Activated CD4-positive, alpha-beta T cell treated with anti-CD3 and anti-CD28 coated beads, Interleukin-2, amount 10 ng/mL, durations not matched to agents 7 days and 5 days (primary cell): Measurements from ENCODE around the gene ATXN1. TPM values are rescaled to one million over a fixed set of nuclear protein-coding genes. Genes with fewer than 3 reads are reported as not detected.
A peak's percentile ranks its signal among the peaks of the same experiment; 100 is the strongest.

Experiments used
- CTCF ChIA-PET: fragments of 350-600 bp; sonication (Branson Sonifier 250); formaldehyde crosslinking; loops from one replicate; lab custom pipeline; 2021; ENCODE audit warnings: antibody characterized with exemption; lab: Charles Lee
- POLR2A ChIA-PET: fragments of 350-600 bp; sonication (Branson Sonifier 250); formaldehyde crosslinking; loops from one replicate; lab custom pipeline; 2021; ENCODE audit warnings: antibody characterized with exemption; lab: Charles Lee
- DNase-seq: peaks from one replicate; pipeline ENCODE4 v3.0.0-alpha.2; 2020
- H3K27ac Mint-ChIP-seq: one replicate; pipeline ENCODE4 v1.8.0; 2021; ENCODE audit warnings: mild to moderate bottlenecking, moderate library complexity, mixed read lengths
- H3K27me3 Mint-ChIP-seq: one replicate; pipeline ENCODE4 v1.8.0; 2021; ENCODE audit warnings: mixed read lengths
- H3K36me3 Mint-ChIP-seq: one replicate; pipeline ENCODE4 v1.8.0; 2021; ENCODE audit warnings: low read depth, mixed read lengths
- H3K4me1 Mint-ChIP-seq: one replicate; pipeline ENCODE4 v1.8.0; 2021; ENCODE audit warnings: mixed read lengths
- H3K4me3 Mint-ChIP-seq: one replicate; pipeline ENCODE4 v1.8.0; 2021; ENCODE audit warnings: mild to moderate bottlenecking, moderate library complexity, mixed read lengths
- H3K9me3 Mint-ChIP-seq: one replicate; pipeline ENCODE4 v1.8.0; 2021; ENCODE audit warnings: mixed read lengths
- total RNA-seq, 2 experiments: library from RNA; stranded (reverse); gene quantifications; one replicate each; pipeline ENCODE4 v1.2.3, GENCODE V29; 2021

Gene ATXN1
- total RNA-seq, 2 experiments from 2014 or later = 36.0 to 40.4 TPM

DNA sequence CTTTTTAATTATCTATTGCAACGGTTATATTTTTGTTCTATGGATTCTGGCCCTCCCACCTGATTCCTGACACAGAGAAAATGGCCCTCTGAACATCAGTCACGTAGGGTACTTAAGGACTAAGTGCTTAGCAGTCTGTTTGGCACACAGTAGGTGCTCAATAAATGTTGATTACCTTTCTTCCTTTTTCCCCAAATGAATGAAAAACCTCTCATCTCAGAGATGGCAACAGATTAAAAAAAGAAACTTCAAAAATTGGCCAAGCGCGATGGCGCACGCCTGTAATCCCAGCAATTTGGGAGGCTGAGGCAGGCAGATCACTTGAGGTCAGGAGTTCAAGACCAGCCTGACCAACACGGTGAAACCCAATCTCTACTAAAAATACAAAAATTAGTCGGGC is 31.5 kb downstream of the ATXN1 start:
- H3K27ac Mint-ChIP-seq = peak overlapping the region; percentile 72
- no peaks in the 10 kb centered on the region for H3K9me3 Mint-ChIP-seq
- CTCF ChIA-PET = interaction anchor here (0.7 to 1.2 kb wide), 2 partner anchors 15 to 38 kb away, joined by 3 read pairs; no protein-coding TSS in a partner anchor
- DNase-seq = no peak
- POLR2A ChIA-PET = no interaction called here
- peaks cover 44% of the 10 kb centered on the region for H3K36me3 Mint-ChIP-seq
- H3K4me3 Mint-ChIP-seq = no peak overlapping the region
- H3K4me1 Mint-ChIP-seq = peaks cover 65% of the 10 kb centered on the region
- no peaks in the 10 kb centered on the region for H3K27me3 Mint-ChIP-seq

DNA sequence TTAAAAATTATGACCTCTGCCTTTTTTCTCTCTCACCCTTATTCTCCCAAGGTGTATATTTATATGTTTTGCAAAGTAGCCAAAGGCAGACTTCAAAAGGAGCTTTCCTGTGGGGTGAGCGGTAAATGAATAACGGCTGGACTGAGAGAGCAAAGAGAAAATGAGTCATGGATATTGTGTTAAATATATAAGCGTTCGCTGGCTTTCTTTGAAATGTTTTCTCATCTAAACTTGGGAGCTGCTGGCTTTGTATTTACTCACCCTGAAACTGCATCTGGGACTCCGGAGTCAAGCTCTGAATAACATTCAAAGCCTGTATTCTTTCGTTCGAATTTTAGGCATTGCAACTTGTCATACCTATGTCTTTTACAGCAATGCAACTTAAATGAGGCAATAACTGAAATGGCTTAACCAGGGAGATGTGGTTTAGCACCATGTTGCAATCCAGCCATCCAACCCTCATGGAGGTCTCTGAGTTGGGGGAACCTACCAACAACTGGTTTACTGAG is 32.0 kb downstream of the ATXN1 start:
- Mint-ChIP-seq H3K4me3 (no peak overlapping the region), H3K9me3 (no peaks in the 10 kb centered on the region), H3K4me1 (peaks cover 67% of the 10 kb centered on the region), H3K27ac (peak overlapping the region; percentile 72), H3K36me3 (peaks cover 40% of the 10 kb centered on the region), H3K27me3 (no peaks in the 10 kb centered on the region)
- DNase-seq = no peak
- ChIA-PET POLR2A (no interaction called here), CTCF (interaction anchor here (0.7 to 2.4 kb wide), 3 partner anchors 14 to 39 kb away, joined by 3 to 6 read pairs (median 3); no protein-coding TSS in a partner anchor)

DNA sequence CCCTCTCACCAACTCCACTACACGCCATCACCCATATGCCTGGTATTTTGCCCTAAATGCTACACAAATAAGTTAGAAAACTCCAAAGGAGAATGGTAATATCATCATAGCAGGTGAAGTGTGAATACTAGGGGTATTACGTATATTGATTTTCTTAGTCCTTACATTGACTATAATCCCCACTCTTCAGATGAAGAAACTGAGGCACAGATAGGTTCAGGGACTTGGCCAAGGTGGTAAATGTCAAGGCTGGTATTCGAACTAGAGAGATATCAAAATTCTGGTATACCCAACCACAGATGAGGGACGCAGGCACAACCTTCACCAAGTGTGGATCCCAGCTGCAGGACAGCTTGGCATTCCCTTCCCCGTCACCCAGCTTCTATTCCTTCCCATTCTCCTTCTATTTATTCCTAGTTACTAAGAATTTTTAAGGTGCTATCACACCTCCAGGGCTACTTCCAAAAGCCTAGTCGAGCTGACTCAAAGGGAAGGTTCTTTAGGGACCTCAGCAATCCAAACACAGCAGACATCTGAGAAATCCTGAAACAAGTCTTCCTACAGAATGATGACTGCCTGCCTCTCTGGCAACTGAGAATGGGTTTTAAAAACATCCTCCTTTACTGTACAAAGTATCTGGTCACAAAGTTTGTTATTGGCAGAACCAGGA is 32.6 kb downstream of the ATXN1 start:
- Mint-ChIP-seq H3K36me3 (peaks cover 34% of the 10 kb centered on the region), H3K4me3 (no peak overlapping the region), H3K9me3 (no peaks in the 10 kb centered on the region), H3K4me1 (peaks cover 67% of the 10 kb centered on the region), H3K27me3 (no peaks in the 10 kb centered on the region), H3K27ac (peak overlapping the region; percentile 15)
- CTCF ChIA-PET = interaction anchor here (0.7 to 2.4 kb wide), 5 partner anchors 12 to 39 kb away, joined by 3 to 6 read pairs (median 3); no protein-coding TSS in a partner anchor
- DNase-seq = no peak
- POLR2A ChIA-PET = no interaction called here

DNA sequence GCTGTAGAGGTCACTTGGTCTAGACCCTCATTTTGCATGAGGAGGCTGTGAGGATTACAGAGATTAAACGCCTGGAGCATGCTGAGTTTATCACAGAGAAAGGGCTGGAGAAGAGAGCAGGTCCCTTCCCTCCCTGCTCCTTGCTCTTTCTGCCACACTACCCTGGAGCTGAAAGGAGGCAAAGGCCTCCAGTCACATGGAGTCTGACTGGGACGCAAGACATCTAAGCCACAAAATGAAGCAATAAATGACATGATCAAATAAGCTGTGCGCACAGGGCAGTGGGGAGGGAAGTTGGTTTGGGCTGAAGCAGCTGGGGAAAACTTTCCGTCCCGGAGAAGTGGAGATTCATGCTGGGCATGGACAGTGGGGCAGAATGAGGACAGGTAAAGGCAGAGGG is 33.3 kb downstream of the ATXN1 start:
- Mint-ChIP-seq H3K36me3 (peaks cover 30% of the 10 kb centered on the region), H3K9me3 (no peaks in the 10 kb centered on the region), H3K4me3 (no peak overlapping the region), H3K4me1 (peaks cover 62% of the 10 kb centered on the region), H3K27me3 (no peaks in the 10 kb centered on the region), H3K27ac (no peak overlapping the region)
- ChIA-PET CTCF (interaction anchor here (0.9 to 2.4 kb wide), 4 partner anchors 13 to 69 kb away, joined by 3 to 6 read pairs (median 5); no protein-coding TSS in a partner anchor), POLR2A (no interaction called here)
- no peak for DNase-seq

DNA sequence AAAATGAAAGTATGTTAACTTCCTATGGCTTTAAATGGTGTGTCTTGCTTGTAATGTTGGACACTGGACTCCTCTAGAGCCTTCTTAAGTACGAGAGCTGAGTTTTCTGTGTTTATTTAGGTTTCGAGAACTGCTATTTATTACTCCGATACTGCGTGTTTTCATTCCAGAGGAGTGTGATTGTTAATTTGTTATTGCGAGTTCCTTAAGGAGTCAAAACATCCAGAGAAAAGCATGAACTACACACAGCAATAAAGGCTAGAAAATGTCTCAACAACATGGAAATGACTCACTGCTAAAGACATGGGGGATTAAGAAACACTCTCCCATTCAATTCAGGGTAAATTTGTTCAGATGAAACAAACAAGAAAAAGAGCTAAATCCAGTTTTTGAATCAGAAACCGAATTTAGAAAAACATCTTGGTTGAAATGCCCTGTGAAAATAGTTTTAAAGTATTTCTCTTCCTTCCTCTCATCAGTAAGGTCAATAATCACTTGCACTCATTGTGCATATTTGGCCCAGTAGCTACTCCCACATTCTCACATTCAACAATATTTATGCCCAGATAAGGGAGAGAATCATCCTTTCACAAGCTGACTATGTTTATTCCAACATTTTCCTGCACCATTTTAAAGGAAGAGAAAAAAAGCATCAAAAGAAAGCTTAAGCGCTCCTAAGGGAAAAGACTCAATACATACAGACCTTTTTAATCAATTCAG is 36.0 kb downstream of the ATXN1 start:
- Mint-ChIP-seq H3K36me3 (peaks cover 20% of the 10 kb centered on the region), H3K27ac (no peak overlapping the region), H3K4me3 (no peak overlapping the region), H3K4me1 (peaks cover 38% of the 10 kb centered on the region), H3K27me3 (no peaks in the 10 kb centered on the region), H3K9me3 (no peaks in the 10 kb centered on the region)
- ChIA-PET POLR2A (no interaction called here), CTCF (interaction anchor here (0.7 to 1.7 kb wide), 3 partner anchors 11 to 405 kb away, joined by 3 read pairs; no protein-coding TSS in a partner anchor)
- DNase-seq = no peak

DNA sequence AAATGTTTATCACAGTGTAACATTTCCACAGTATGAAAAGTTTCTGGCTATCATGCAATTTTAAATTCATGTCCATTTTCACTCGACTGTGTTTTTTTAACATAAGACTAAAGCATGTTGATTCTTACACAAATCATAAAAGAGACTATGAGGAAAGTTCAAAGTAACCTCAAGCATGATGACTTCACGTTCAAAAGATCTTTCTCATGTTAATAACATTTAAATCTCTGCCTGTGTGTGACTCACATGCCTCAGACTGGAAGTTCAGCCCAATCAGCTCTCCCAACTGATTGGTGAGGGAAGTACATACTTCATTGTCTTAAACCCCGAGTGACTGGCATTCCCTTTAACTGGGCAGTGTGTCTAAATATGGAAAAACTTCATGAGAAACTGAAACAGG is 37.4 kb downstream of the ATXN1 start:
- Mint-ChIP-seq H3K36me3 (peaks cover 22% of the 10 kb centered on the region), H3K27ac (no peak overlapping the region), H3K27me3 (no peaks in the 10 kb centered on the region), H3K4me3 (no peak overlapping the region), H3K4me1 (peaks cover 28% of the 10 kb centered on the region), H3K9me3 (no peaks in the 10 kb centered on the region)
- DNase-seq = no peak
- ChIA-PET POLR2A (no interaction called here), CTCF (interaction anchor here (1.1 kb wide), 1 partner anchor 24 kb away, joined by 3 read pairs; no protein-coding TSS in a partner anchor)

DNA sequence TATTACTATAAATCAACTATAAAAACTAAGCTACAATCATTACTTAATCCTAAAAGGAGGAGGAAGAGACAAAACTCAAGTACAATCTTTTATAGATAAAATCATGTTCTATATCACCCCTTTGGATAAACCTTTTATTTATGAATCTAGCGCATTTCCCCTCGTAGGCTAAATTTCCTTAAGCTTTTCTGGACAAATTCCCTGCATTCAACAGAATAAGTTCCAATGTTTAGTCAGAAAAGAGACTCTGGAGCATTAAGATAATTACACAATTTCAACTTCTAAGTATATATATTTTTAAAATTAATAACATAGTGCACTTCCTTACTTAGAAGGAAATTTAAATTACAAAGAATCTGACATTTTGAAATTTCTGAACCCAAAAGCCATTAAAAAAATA is 37.9 kb downstream of the ATXN1 start:
- no peaks in the 10 kb centered on the region for H3K27me3 Mint-ChIP-seq
- ChIA-PET CTCF (interaction anchor here (1.1 kb wide), 1 partner anchor 24 kb away, joined by 3 read pairs; no protein-coding TSS in a partner anchor), POLR2A (no interaction called here)
- peaks cover 22% of the 10 kb centered on the region for H3K36me3 Mint-ChIP-seq
- H3K4me3 Mint-ChIP-seq = no peak overlapping the region
- H3K27ac Mint-ChIP-seq = peak overlapping the region; percentile 31
- peaks cover 25% of the 10 kb centered on the region for H3K4me1 Mint-ChIP-seq
- H3K9me3 Mint-ChIP-seq = no peaks in the 10 kb centered on the region
- DNase-seq = no peak

DNA sequence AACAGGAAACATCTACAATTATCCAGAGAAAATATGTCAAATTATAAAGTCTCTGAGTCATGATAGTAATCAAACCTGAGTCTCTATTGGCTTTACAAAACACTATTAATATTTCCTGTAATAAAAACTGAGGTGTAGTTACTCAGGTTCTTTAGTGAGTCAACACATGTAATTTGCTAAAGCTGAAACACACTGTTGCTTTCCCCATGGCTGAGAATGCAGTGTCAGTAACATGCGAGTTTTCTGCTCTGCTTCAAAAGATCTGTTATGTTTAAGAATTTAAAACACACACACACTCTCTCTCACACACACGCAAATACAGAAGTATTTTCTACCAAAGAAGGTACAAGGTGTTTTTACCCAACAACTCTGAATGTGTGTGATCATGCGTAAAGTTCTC is 38.6 kb downstream of the ATXN1 start:
- no peak for DNase-seq
- Mint-ChIP-seq H3K27ac (no peak overlapping the region), H3K9me3 (no peaks in the 10 kb centered on the region), H3K4me1 (peaks cover 19% of the 10 kb centered on the region), H3K36me3 (peaks cover 22% of the 10 kb centered on the region), H3K27me3 (no peaks in the 10 kb centered on the region), H3K4me3 (no peak overlapping the region)
- ChIA-PET POLR2A (no interaction called here), CTCF (no interaction called here)

DNA sequence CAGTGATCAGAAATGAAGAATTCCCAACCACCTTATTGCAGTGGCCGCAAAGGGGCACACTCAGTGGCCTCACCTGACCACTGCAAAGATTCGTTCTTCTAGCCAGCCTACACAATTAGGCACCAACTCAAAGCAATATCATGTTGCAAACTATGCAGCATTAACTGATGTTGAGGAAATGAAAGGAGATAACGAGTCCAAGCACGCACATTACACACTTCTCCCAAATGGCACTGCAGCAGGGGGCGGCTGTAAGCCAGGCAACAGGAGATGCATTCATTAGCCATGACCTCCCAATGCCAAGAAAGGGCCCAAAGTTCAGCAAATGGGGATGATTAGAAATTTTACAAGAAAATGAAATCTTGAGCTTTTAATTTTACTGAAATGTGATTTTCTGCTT is 39.3 kb downstream of the ATXN1 start:
- Mint-ChIP-seq H3K27me3 (no peaks in the 10 kb centered on the region), H3K36me3 (peaks cover 23% of the 10 kb centered on the region), H3K4me3 (no peak overlapping the region), H3K27ac (no peak overlapping the region), H3K9me3 (no peaks in the 10 kb centered on the region), H3K4me1 (peaks cover 20% of the 10 kb centered on the region)
- DNase-seq = no peak
- ChIA-PET CTCF (interaction anchor here (2.0 kb wide), 1 partner anchor 9 kb away, joined by 6 read pairs; no protein-coding TSS in a partner anchor), POLR2A (no interaction called here)

DNA sequence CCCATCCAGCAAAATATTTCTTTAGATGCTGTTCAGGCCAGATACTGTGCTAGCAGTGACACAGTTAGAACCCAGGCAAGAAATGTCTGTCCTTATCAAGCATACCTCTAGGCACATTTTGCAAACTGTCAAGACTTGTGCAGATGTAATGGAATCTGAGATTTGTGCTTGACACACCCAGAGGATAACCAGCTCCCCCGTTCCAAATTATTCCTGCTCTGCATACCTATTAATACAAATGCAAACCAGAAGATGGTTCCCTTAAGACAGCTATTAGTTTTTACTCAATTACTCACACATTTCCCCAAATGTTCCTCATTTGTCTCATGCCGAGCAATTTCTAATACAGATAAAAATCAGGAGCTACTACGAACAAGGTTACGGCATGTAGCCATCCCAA is 40.4 kb downstream of the ATXN1 start:
- H3K27ac Mint-ChIP-seq = no peak overlapping the region
- ChIA-PET CTCF (interaction anchor here (0.6 to 2.0 kb wide), 3 partner anchors 10 to 42 kb away, joined by 3 to 6 read pairs (median 4); partner anchors contain the start of gene ATXN1), POLR2A (no interaction called here)
- DNase-seq = no peak
- no peaks in the 10 kb centered on the region for H3K27me3 Mint-ChIP-seq
- H3K4me3 Mint-ChIP-seq = no peak overlapping the region
- H3K9me3 Mint-ChIP-seq = no peaks in the 10 kb centered on the region
- peaks cover 26% of the 10 kb centered on the region for H3K36me3 Mint-ChIP-seq
- H3K4me1 Mint-ChIP-seq = peaks cover 20% of the 10 kb centered on the region

DNA sequence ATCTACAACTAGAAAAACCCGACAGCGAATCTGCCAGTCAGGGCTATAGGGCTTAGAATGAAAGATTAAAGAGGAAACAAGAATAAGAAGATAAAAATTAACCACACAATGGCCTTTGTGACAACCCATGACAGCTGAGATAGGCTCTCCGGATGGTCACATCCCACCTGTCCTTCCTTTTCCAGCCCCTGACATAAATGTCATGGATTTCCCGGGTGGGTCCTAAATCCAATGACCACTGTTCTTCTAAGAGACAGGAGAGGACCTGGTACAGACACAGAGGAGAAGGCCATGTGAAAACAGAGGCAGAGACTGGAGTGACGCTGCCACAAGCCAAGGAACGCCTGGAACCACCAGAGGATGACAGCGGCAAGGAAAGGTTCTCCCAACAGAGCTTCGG is 41.8 kb downstream of the ATXN1 start:
- POLR2A ChIA-PET = no interaction called here
- Mint-ChIP-seq H3K4me1 (peaks cover 11% of the 10 kb centered on the region), H3K9me3 (no peaks in the 10 kb centered on the region), H3K27me3 (no peaks in the 10 kb centered on the region), H3K36me3 (peaks cover 21% of the 10 kb centered on the region), H3K27ac (no peak overlapping the region), H3K4me3 (no peak overlapping the region)
- no peak for DNase-seq
- CTCF ChIA-PET = interaction anchor here (0.9 to 1.2 kb wide), 3 partner anchors 12 to 197 kb away, joined by 3 read pairs; no protein-coding TSS in a partner anchor

DNA sequence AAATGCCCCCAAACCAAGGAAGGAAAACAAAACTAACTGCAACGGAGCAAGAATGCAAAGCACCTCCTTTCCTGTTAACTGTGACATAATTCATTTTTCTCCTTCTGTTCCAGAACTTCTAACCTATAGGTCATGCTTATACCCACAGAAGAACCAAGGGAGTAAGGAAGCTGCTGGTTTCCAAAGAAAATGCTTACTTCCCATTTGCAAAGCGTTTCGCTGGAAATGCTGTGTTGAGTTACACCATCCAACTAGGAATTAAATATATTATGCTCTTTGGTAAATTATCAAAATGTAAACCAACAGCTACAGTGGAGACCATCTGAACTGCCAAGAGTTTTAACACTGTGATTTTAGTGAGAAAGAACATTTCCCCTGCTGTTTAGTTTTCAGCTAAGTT is 42.9 kb downstream of the ATXN1 start:
- H3K27me3 Mint-ChIP-seq = no peaks in the 10 kb centered on the region
- CTCF ChIA-PET = interaction anchor here (0.9 to 1.1 kb wide), 2 partner anchors 13 to 195 kb away, joined by 3 read pairs; no protein-coding TSS in a partner anchor
- no peaks in the 10 kb centered on the region for H3K9me3 Mint-ChIP-seq
- peaks cover 24% of the 10 kb centered on the region for H3K36me3 Mint-ChIP-seq
- H3K4me1 Mint-ChIP-seq = peaks cover 9% of the 10 kb centered on the region
- no peak overlapping the region for H3K27ac Mint-ChIP-seq
- POLR2A ChIA-PET = no interaction called here
- DNase-seq = no peak
- H3K4me3 Mint-ChIP-seq = no peak overlapping the region
